Calu3 (cell line): ENCODE results near the gene EXOC2. TPM values are rescaled to one million over a fixed set of nuclear protein-coding genes. Genes with fewer than 3 reads are reported as not detected.

Experiments used
- BruUV-seq: library from RNA; stranded (reverse); fragments of 400-500 nt; replicated peaks from 2 replicates; lab custom pipeline; 2021; lab: Mats Ljungman, UMichigan
- CTCF ChIA-PET: fragments of 300-600 bp; sonication (Branson Sonifier 250); formaldehyde crosslinking; loops from one replicate; lab custom pipeline; 2022; ENCODE audit warnings: antibody characterized with exemption; lab: Charles Lee
- DNase-seq: peaks from one replicate; pipeline ENCODE4 v3.0.0; 2022
- H3K27ac Mint-ChIP-seq: one replicate; pipeline ENCODE4 v1.8.0; 2022; ENCODE audit warnings: mixed read lengths; ENCODE audit not compliant: unreplicated experiment
- H3K27me3 Mint-ChIP-seq: one replicate; pipeline ENCODE4 v1.8.0; 2022; ENCODE audit warnings: mixed read lengths; ENCODE audit not compliant: unreplicated experiment
- H3K36me3 Mint-ChIP-seq: one replicate; pipeline ENCODE4 v1.8.0; 2022; ENCODE audit warnings: mild to moderate bottlenecking, moderate library complexity, mixed read lengths; ENCODE audit not compliant: insufficient read depth, unreplicated experiment
- H3K4me1 Mint-ChIP-seq: one replicate; pipeline ENCODE4 v1.8.0; 2022; ENCODE audit warnings: mild to moderate bottlenecking, low read depth, mixed read lengths; ENCODE audit not compliant: unreplicated experiment
- H3K4me3 Mint-ChIP-seq: one replicate; pipeline ENCODE4 v1.8.0; 2022; ENCODE audit warnings: mild to moderate bottlenecking, low read depth, moderate library complexity, mixed read lengths; ENCODE audit not compliant: unreplicated experiment
- H3K9me3 Mint-ChIP-seq: one replicate; pipeline ENCODE4 v1.8.0; 2022; ENCODE audit warnings: low read depth, mixed read lengths; ENCODE audit not compliant: unreplicated experiment
- CTCF ChIP-seq: fragments of 200-600 bp; IDR thresholded peaks from one replicate; pipeline ENCODE4 v1.8.0; 2022; ENCODE audit warnings: antibody characterized with exemption; ENCODE audit not compliant: unreplicated experiment
- intact Hi-C: fragments of 100-400 bp; cut with micrococcal nuclease; formaldehyde crosslinking; loops from one replicate; pipeline ENCODE4 v1.10.0; 2022; ENCODE audit not compliant: unreplicated experiment
- total RNA-seq: library from RNA; stranded (reverse); gene quantifications from 2 replicates; pipeline ENCODE4 v1.2.3, GENCODE V29; 2022

Gene EXOC2
- total RNA-seq, 1 experiment from 2014 or later: 13.2 TPM

- H3K27me3 Mint-ChIP-seq: no peaks in the 10 kb centered on the region
- no peak overlapping the region for H3K4me3 Mint-ChIP-seq
- CTCF ChIA-PET: no interaction called here
- no TSS peak for BruUV-seq
- no peak for TF ChIP-seq CTCF
- intact Hi-C loops: loop anchor here (2.0 kb wide), 1 partner anchor 19 kb away; no protein-coding TSS in a partner anchor
- no peaks in the 10 kb centered on the region for H3K4me1 Mint-ChIP-seq
- H3K27ac Mint-ChIP-seq: no peak overlapping the region
- peaks cover 4% of the 10 kb centered on the region for H3K9me3 Mint-ChIP-seq
- no peak for DNase-seq
- H3K36me3 Mint-ChIP-seq: peaks cover 6% of the 10 kb centered on the region
Measured at GRCh38 chr6:484086-484745, 208.7 kb downstream of the EXOC2 start.

DNA sequence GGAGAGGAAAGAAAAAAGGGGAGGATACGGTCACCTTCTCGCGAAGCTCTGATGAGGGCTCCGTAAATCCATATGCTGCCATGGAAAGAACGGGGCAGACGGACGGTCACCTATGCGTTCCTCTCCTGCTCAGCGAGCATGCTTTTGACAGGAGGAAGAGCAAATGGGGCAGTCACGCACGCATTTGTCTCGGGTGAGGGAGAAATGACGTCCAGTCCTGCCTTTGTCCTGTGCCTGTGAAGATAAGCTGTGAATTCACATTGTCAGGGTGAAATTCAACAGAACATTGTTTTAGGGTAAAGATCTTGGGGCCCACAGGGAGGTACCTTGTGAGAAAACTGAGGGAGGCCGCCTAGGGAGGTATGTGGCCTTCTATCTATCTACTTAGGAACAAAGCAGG, 217.6 kb downstream of the EXOC2 start:
- Mint-ChIP-seq H3K4me3 (no peak overlapping the region), H3K4me1 (no peaks in the 10 kb centered on the region), H3K36me3 (no peaks in the 10 kb centered on the region), H3K27me3 (no peaks in the 10 kb centered on the region), H3K27ac (no peak overlapping the region), H3K9me3 (no peaks in the 10 kb centered on the region)
- no peak for DNase-seq
- CTCF ChIA-PET: no interaction called here
- no peak for TF ChIP-seq CTCF
- intact Hi-C loops: no loop called here
- BruUV-seq: no TSS peak

GRCh38 chr6:474453-475185, 218.3 kb downstream of the EXOC2 start:
- no peaks in the 10 kb centered on the region for H3K27me3 Mint-ChIP-seq
- no peak for TF ChIP-seq CTCF
- no peak overlapping the region for H3K27ac Mint-ChIP-seq
- intact Hi-C loops: no loop called here
- no peaks in the 10 kb centered on the region for H3K9me3 Mint-ChIP-seq
- no peaks in the 10 kb centered on the region for H3K36me3 Mint-ChIP-seq
- no peak overlapping the region for H3K4me3 Mint-ChIP-seq
- CTCF ChIA-PET: no interaction called here
- no peak for DNase-seq
- no TSS peak for BruUV-seq
- H3K4me1 Mint-ChIP-seq: no peaks in the 10 kb centered on the region

DNA sequence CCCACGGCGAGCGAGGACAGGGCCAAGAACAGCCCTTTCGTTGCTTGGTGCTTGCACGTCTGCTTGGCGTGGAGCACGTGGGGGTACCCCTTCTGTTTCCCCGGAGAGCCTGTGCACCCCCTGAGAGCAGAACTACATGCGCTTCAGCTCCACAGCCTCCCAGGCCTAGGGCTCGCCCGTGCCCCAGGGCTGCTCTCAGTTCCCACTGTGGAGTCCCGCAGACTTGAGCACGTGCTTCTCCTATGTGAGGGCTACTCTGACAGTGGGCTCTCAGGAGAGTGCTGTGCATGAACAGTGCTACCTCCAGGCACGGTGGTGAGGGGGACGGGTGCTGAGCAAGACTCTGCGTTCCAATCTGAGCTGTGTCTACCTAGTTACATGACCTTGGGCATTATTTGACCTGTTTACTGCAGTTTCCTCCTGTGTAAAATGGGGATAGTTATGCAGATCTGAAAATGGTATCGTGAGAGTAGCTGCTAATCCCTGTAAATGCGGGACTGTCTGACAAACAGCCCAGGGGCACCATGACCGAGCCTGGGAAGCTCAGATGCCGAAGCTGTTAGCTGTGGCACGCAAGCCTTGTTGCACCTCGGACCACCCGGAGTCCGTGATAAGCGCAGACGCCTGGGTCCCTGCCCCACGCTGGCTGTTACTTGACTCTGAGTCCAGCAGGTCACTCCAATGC, 219.0 kb downstream of the EXOC2 start:
- Mint-ChIP-seq H3K4me1 (no peaks in the 10 kb centered on the region), H3K36me3 (peaks cover 3% of the 10 kb centered on the region), H3K27me3 (no peaks in the 10 kb centered on the region), H3K9me3 (no peaks in the 10 kb centered on the region), H3K27ac (no peak overlapping the region), H3K4me3 (no peak overlapping the region)
- no TSS peak for BruUV-seq
- DNase-seq: no peak
- no peak for TF ChIP-seq CTCF
- CTCF ChIA-PET: no interaction called here
- intact Hi-C loops: no loop called here
